NCI-H1436 treated with DMSO at 0.1 percent for 48 hours (cell line): ENCODE results near the gene HSPB6.
"Not testable (repeated sequence)": the region's sequence is repeated elsewhere in the genome, so short reads cannot be mapped to it uniquely, and the experiment has no call there.

Experiments used
- DNase-seq: peaks from one replicate; lab custom pipeline; 2025; lab: John Stamatoyannopoulos, UW

Gene HSPB6

DNA sequence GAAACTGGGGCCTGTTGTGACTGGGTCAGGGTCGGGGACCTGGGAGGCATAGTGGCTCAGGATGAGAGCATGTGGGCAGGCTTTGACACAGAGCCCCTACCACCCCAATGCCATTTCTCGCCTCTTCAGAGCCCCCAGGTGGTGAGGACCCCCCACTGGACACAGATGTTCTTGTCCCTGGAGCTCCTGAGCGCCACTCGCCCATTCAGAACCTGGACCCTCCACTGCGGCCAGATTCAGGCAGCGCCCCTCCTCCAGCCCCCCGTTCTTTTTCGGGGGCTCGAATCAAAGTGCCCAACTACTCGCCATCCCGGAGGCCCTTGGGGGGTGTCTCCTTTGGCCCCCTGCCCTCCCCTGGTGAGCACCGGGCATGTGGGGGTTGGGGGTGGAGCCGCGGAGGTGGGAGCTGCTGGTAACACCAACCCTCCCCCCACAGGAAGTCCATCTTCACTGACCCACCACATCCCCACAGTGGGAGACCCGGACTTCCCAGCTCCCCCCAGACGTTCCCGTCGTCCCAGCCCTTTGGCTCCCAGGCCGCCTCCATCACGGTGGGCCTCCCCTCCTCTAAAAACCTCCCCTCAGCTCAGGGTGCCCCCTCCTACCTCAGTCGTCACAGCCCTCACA, 24.9 kb downstream of the HSPB6 start:
- DNase-seq, result no peak

DNA sequence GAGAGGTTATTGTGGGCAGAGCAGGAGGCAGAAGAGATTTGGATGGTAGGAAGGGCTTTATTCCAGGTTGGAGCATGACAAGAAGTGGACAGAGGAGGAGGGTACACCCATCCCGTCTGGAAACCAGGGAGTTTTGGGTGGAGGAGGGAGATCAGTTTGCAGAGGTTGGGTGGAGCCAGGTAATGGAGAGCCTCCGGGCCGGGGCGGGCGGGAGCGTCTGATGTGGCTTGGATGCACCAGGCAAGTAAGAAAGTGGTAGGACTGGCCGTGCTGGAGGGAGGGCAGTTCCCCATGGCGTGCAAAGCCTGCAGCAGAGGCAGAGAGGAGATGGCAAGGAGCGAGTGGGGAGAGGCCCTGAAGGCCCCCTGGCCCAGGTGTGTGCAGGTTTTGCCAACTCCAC, 25.5 kb downstream of the HSPB6 start:
- DNase-seq, result no peak

GRCh38 chr19:35730326-35730725, 26.5 kb downstream of the HSPB6 start:
- DNase-seq, result no peak

GRCh38 chr19:35729763-35730162, 27.1 kb downstream of the HSPB6 start:
- DNase-seq, result no peak

- DNase-seq, result no peak
Measured at GRCh38 chr19:35729021-35729420, 27.8 kb downstream of the HSPB6 start.

DNA sequence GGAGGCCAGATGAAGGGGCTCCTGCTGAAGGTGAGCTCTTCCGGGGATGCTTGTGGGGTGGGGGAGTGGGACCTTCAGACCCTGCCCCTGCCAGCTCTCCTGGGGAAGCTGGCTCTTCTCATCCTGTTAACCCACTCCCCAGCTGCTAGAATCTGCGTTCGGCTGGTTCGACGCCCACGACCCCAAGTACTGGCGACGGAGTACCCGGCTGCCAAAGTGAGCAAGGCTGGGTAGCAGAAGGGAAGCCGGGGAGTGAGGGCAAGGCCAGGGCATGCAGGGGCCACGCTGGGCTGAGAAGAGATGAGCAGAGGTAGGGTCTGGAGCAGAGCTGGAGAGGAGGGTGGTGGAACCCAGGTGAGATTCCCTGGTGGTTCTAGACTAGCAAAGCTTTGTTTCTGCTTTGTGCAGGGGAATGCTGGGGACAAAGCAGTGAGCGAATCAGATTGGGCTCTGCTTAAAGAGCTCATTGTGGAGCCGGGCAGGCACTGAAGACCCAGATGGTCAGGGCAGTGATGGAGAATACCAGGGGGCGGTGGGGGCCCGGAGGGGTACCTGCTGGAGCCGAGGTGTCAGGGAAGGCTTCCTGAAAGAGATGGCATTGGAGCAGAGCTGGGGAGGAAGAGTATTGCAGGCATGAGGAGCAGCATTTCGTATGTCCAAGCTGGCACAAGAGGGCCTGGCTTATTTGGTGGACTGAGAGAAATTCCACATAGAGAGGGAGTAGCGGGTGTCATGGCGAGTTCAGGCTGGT, 28.7 kb downstream of the HSPB6 start:
- no peak for DNase-seq

DNA sequence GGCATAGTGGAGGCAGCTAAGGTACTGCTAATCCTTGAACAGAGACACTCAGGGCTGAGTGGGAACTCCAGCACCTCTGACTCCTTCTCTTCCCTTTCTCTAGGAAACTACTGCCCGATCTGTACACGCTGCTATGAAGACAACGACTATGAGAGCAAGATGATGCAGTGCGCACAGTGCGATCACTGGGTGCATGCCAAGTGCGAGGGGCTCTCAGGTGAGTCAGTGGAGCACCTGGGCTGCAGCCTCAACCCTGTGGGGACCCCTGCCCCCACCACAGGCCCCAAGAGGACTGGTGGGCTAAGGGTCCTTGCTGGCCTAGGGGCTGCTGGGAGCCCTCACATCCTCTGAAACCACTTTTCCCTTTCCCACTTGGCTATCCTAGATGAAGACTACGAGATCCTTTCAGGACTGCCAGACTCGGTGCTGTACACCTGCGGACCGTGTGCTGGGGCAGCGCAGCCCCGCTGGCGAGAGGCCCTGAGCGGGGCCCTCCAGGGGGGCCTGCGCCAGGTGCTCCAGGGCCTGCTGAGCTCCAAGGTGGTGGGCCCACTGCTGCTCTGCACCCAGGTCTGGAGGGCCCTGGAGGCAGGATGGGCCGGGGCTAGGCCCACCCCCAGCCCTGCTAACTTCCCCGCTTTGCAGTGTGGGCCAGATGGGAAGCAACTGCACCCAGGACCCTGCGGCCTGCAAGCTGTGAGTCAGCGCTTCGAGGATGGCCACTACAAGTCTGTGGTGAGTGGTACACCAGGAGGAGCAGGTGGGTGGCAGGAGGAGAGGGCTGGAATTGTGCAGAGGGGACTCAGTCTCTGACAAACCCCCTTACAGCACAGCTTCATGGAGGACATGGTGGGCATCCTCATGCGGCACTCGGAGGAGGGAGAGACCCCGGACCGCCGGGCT, 29.5 kb downstream of the HSPB6 start:
- no peak for DNase-seq

- no peak for DNase-seq
Measured at GRCh38 chr19:35725216-35725861, 31.5 kb downstream of the HSPB6 start.

DNA sequence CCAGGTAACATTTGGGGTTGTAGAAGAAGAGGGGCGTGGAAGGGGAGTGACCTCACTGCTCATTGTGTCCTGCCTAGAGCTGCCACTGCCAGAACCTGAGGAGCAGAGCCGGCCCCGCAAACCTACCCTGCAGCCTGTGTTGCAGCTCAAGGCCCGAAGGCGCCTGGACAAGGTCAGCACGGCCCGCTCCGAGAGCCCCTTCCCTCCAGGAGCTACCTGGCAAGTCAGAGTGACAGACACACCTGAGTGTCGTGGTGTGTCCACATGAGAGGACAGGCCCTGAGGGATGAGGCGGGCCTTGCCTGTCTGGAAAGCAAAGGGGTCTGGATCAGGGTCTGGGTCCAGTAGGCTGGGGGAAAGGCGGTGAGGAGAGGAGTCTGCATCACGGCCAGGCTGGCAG, 32.3 kb downstream of the HSPB6 start:
- DNase-seq, result no peak

DNA sequence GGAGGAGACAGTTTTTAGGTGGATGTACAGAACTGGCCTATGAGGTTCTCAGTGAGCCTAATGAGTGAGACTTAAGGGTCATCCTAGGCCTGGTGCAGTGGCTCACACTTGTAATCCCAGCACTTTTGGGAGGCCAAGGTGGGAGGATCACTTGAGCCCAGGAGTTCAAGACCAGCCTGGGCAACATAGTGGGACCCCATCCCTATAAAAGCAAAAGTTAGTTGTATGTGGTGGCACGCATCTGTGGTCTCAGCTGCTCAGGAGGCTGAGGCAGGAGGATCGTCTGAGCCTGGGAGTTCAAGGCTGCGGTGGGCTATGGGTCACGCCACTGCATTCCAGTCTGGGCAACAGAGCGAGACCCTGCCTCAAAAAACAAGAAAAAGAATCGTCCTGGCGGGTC, 32.7 kb downstream of the HSPB6 start:
- DNase-seq, result not testable (repeated sequence)

DNA sequence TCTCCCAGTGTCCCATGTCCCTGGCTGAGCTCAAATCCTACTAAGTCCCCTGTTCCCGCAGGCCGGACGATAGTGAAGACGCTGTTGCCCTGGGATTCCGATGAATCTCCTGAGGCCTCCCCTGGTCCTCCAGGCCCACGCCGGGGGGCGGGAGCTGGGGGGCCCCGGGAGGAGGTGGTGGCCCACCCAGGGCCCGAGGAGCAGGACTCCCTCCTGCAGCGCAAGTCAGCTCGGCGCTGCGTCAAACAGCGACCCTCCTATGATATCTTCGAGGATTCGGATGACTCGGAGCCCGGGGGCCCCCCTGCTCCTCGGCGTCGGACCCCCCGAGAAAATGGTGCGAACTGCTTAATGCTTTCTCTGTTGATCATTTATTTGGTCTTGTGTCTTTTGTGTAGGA, 33.2 kb downstream of the HSPB6 start:
- DNase-seq, result no peak

- no peak for DNase-seq
Measured at GRCh38 chr19:35722897-35723296, 33.9 kb downstream of the HSPB6 start.

- no peak for DNase-seq
Measured at GRCh38 chr19:35722461-35722860, 34.4 kb downstream of the HSPB6 start.

- no peak for DNase-seq
Measured at GRCh38 chr19:35721374-35721773, 35.5 kb downstream of the HSPB6 start.

- no peak for DNase-seq
Measured at GRCh38 chr19:35720648-35721047, 36.2 kb downstream of the HSPB6 start.

DNA sequence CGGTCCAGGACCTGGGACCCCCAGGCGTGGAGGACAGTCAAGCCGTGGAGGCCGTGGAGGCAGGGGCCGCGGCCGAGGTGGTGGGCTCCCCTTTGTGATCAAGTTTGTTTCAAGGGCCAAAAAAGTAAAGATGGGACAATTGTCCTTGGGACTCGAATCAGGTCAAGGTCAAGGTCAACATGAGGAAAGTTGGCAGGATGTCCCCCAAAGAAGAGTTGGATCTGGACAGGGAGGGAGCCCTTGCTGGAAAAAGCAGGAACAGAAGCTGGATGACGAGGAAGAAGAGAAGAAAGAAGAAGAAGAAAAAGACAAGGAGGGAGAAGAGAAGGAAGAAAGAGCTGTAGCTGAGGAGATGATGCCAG, 36.7 kb downstream of the HSPB6 start:
- DNase-seq, result no peak

- no peak for DNase-seq
Measured at GRCh38 chr19:35719402-35720162, 37.2 kb downstream of the HSPB6 start.

- DNase-seq, result no peak
Measured at GRCh38 chr19:35718345-35719041, 38.3 kb downstream of the HSPB6 start.

DNA sequence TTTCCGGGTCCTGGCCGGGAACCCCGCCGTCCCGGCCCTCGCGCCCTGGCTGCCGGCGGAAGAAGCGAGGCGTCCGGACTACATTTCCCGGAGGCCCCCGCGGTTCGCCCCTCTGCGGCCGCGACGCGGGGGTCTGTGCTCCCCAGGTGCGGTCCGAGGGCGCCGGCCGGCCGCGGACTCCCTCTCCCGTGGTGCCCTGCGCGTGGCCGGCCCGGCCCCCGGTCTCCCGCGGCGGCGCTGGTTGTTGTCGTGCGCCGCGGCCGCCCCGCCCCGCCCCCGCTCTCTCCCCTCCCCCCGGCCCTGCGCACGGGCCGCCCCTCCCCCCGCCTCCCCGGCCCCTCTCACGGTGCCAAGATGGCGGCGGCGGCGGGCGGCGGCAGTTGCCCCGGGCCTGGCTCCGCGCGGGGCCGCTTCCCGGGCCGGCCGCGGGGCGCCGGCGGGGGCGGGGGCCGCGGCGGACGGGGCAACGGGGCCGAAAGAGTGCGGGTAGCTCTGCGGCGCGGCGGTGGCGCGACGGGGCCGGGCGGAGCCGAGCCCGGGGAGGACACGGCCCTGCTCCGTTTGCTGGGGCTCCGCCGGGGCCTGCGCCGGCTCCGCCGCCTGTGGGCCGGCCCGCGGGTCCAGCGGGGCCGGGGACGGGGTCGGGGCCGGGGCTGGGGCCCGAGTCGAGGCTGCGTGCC, 39.0 kb downstream of the HSPB6 start, which contains the start of gene KMT2B:
Gene KMT2B, plus strand, starts transcription at position 339 of the 680 bp plus-strand sequence. Its CDS starts 16 bp downstream, at position 355.
- no peak for DNase-seq
